HG02763 (cell line): ENCODE data around the gene PANX2.

Experiments used
- ATAC-seq: cut with Tn5 transposase; IDR thresholded peaks from one replicate; pipeline ENCODE4 v1.9.1; 2021; ENCODE audit warnings: mild to moderate bottlenecking, moderate library complexity; ENCODE audit not compliant: unreplicated experiment

Gene PANX2

DNA sequence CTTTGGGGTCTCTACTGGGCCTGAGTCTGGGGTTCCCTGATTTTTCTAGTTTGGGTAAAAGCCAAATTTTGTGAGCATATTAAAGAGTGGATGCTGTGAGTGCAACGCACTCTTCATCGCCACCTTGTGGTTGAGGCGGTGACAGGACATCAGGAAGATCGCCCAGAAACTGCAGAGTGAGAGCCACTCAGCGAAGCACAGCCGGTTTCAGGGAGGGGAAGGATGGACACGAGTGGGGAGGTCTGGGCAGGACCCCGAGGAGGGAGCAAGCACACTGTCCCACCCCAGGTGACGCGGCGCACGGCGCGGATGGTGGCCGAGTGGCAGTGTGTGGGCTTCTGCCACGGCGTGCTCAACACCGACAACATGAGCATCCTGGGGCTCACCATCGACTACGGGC, 39.4 kb downstream of the PANX2 start:
- no peak for ATAC-seq

DNA sequence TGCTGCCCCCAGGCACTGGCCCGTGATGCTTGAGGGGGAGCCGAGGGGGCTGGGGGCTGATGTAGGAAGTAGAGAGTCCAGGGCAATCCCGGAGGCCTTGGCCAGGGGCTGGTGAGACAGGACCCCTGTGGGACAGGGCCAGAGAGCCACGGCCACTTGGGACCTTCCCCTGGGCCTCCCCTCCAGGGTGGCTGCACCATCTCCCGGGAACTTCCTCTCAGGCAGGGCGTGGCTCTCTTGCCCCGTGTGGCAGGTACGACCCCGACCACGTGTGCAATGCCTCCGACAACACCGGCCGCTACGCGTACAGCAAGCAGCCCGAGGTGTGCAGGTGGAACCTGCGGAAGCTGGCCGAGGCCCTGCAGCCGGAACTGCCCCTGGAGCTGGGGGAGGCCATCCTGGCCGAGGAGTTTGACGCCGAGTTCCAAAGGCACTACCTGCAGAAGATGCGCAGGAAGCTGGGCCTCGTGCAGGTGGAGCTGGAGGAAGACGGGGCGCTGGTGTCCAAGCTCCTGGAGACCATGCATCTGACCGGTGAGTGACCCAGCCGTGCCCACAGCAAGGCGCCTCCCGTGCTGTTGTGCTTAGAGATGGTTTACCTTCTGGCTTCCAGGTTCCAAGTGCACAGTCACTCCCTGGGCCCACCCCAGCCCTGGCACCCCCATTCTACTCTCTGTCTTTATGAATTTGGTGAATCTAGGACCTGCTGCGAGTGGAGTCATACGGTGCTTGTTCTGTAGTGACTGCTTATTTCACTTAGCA, 40.0 kb downstream of the PANX2 start:
- no peak for ATAC-seq

DNA sequence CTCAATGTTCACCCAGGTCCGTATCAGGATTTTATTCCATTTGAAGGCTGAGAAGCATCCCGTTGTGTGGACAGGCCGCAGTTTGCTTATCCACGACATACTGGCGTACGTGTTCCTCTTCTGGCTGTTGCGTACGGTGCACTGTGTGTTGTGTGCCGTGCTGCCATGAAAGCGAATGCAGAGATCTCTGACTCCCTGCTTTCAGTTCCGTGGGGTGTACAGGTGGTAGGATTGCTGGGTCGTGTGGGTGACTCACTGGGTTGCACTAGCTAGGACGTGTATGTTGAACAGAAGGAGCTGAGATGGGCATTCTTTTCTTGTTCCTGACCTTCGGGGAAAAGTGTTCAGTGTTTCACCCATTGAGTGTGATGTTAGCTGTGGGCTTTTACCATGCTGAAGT, 40.6 kb downstream of the PANX2 start:
- no peak for ATAC-seq

DNA sequence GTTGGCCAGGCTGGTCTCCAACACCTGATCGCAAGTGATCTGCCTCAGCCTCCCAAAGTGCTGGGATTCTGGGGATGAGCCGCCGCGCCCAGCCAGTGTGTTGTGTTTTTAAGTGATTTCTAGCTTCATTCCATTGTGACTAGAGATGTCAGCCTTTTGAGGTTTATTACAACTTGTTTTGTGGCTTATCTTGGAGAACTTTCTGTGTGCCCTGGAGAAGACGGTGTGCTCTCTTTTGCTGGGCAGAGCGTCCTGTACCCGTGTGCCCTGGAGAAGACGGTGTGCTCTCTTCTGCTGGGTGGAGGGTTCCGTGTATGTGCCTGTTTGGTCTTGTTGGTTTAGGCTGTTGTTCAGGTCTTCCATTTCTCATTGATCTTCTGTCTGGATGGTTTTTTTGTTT, 42.7 kb downstream of the PANX2 start:
- ATAC-seq = no peak

DNA sequence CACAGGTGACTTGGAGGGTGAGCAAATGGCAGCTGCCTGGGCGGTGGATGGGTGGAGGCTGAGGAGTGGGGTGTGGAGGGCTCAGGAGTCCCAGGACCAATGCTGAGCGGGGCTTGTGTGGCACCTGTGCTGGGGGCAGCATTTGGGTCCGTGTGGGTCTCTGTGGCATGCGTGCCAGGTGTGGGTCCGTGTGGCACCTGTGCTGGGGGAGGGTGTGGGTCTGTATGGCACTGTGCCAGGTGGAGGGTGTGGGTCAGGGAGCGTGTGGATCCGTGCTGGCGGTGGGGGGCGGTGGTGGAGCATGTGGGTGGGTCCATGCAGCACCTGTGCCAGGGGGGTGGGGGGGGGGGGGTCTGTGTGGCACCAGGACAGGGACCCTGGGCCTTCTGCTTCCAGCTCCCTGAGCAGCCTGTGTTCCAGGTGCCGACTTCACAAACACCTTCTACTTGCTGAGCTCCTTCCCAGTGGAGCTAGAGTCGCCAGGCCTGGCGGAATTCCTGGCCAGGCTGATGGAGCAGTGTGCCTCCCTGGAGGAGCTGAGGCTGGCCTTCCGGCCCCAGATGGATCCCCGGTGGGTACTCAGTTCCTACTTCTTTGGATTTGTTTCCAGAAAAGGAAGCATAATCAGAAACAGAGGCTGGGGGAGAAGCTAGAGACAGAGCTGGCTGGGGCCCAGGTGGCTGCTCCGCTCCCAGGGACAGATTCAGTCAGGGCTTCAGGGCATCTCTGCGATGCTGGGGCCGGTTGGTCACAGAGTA, 44.9 kb downstream of the PANX2 start:
- no peak for ATAC-seq

DNA sequence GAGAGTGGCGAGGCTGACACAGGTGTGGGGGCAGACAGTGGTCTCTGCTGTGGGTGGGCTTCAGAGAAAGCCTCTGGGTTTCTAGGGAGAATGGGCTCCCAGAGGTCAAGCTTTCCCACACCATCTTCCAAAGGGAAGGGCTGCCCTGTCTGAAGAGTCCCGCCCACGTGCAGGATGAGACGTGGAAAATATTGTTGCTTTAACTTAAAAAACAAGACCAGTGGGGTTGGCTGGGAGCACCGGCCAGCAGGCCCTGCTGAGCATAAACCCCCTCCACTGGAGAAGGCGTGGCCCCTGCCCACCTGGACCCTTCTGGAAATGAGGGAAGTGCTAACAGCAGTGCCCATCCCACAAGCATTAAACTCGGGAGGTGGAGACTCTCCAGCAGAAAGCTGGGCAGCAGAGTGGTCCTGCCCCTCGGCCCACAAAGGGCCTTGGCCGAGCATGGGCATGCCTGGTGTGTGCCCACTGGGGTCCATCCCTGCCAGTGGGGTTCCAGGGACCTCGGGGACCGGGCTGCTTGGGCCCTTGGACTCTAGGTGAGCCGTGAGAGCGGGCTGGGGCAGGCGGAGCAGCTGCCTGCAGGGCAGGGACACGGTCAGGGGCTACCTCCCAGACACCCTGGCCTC, 45.6 kb downstream of the PANX2 start:
- ATAC-seq = no peak

DNA sequence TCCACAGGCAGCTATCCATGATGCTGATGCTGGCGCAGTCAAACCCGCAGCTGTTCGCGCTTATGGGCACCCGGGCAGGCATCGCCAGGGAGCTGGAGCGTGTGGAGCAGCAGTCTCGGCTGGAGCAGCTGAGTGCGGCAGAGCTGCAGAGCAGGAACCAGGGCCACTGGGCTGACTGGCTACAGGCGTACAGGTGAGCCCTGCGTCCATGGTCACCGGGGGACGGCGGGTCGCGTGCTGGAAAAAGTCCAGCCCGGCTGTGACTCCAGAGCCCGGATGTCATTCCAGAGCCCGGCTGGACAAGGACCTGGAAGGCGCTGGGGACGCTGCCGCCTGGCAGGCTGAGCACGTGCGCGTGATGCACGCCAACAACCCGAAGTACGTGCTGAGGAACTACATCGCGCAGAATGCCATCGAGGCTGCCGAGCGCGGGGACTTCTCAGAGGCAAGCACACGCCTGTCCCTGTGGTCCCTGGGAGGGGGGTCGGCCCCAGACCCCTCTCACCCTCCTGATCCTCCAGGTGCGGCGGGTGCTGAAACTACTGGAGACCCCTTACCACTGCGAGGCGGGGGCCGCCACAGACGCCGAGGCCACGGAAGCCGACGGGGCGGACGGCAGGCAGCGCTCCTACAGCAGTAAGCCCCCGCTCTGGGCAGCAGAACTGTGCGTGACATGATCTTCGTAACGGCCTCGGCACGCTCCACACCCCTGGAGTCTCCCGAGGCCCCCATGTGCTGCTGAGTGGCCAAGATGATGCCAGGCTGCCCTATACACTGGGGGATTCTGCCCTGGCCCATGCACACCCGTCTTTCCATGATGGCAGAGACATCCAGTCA, 46.4 kb downstream of the PANX2 start:
- ATAC-seq = no peak

DNA sequence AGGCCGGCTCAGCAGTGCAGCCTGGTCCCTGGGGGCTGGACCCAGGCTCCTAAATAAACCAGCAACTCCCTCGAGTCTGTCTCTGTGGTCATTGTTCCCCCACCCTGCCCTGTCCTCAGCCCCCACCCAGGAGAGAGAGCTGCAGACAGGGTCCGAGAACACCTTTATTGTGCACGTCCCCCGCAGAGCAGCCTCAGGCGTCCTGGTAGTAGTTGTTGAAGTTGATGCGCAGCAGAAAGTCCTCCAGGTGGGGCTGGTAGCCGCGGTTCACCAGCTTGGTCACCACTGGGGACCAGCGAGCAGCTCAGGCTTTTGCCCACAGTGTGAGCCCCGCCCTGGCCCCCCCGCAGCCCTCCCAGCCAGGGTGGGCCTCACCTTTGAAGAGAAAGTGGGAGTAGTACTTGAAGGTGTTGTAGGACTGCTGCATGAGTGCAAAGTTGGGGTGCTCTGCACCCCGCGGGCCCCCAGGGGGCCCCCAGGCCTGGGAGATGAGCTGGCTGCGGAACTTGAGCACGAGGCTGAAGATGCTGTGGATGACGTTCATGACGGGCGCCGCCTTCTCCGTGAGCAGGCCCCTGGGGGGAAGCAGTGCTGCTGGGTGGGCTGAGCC, 47.1 kb downstream of the PANX2 start:
- ATAC-seq = no peak

DNA sequence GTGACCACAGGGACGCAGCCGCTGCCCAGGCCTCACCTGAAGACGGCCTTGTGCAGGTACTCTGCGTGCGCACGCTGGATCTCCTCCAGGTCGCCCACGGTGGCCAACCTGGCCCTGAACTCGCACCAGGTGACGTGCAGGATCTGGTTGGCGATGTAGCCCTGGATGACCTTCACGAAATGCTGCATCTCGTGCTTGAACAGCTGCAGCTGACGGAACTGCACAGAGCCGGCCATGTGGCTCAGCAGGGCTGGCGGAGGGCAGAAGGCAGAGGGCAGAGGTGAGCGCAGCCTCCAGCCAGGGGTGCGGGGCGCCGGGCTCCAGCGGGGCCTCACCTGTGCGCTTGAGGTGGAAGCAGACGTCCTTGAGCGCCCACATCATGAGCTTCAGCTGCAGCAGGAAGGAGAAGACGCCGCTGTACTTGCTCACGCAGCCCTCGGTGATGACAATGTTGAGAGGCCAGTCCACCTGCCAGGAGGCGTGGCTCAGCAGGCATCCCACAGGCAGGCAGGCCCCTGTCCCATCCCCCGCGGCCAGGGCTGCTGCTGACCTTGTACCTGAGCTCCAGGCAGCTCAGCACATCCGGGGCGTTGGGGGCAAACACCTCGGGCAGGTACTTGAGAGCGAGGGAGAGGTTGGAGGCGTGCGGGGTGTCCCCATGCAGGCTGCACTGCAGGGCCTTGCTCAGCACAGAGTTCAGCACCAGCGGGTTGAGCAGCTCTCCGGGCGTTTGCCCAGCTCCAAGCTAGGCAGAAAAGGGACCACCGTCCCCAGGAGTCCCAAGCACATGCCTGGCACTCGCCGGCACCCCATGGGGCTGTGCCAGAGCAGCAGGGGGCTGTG, 47.8 kb downstream of the PANX2 start:
- ATAC-seq = no peak

DNA sequence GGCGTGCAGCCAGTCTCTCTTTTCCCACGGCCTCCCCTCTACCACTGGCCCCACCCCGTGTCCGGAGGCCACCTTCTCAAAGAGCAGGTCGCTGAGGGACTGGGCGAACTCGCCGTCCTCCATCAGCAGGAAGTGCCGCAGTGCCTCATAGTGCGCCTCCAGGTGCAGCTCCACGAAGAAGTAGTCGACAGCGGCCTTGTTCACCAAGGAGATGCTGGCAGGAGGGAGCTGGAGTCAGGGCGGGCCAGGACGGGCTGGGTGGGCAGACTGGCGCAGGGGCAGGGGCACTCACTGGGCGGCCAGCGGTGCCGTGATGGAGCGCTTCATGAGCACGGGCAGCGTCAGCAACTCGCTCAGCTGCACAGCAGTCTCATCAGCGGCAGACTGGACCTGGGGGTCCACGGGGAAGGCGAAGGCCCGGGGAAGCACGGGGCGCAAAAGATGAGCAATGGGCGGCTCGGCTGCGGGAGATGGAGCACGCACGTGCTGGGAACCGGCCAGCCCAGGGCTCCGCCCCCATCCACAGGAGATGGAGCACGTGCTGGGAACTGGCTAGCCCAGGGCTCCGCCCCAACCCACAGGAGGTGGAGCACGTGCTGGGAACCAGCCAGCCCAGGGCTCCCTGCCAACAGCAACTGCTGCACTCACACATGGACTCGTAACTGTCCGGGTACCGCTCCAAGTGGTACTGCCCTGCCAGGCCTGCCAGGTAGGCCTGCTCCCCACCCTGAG, 48.6 kb downstream of the PANX2 start:
- no peak for ATAC-seq

DNA sequence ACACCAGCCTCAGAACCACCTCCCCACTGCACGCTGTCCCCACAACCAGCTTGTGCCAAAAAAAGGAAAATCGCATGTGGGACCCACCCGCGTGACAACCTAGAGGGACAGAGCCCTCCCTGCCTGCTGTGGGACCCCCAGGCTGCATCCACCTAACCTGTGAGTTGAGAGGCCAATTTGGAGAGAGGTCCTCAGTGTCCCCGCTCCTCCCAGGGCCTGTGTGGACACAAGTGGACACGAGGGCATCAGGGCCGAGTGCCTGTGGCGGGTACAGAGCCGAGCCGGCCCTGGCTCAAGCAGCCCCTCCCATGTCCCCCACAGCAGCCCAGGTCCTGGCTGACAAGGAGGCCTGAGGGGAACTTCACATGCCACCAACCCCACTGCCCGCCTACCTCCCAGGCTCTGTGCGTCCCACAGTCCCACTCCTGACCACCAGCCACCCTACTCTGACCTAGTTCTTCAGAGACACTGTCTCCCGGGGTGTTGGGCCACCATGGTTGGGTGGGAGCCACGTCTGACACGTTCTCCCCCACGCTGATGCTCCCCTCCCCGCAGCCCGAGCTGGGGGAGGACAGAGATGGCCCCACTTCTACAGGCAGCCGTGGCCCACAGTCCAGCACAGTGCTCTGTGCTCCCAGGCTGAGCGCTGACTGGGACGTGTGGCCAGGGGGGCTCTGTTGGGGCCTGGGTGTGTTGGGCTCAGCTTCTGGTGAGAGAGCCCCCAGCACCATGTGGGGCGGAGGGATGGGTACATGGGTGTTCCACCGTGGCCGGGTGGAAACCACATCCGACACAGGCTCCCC, 49.5 kb downstream of the PANX2 start:
- ATAC-seq = no peak

DNA sequence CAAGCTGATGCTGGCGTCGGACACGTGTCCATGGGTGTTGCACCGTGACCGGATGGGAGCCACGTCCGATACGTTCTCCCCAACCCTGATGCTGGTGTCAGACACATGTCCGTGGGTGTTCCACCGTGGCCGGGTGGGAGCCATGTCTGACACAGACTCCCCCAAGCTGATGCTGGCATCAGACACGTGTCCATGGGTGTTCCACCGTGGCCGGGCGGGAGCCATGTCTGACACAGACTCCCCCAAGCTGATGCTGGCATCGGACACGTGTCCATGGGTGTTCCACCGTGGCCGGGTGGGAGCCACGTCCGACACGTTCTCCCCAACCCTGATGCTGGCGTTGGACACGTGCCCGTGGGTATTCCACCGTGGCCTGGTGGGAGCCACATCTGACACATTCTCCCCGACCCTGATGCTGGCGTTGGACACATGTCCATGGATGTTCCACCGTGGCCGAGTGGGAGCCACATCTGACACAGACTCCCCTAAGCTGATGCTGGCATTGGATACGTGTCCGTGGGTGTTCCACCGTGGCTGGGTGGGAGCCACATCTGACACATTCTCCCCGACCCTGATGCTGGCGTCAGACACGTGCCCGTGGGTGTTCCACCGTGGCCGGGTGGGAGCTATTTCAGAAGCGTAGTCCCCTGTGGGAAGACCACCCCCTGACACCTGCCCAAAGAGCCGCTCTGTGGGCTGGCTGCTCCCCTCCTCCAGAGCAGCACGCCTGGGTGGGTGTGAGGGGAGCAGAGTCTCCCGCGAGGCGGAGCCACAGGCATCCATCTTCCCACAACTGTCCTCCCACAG, 50.3 kb downstream of the PANX2 start:
- ATAC-seq = no peak

DNA sequence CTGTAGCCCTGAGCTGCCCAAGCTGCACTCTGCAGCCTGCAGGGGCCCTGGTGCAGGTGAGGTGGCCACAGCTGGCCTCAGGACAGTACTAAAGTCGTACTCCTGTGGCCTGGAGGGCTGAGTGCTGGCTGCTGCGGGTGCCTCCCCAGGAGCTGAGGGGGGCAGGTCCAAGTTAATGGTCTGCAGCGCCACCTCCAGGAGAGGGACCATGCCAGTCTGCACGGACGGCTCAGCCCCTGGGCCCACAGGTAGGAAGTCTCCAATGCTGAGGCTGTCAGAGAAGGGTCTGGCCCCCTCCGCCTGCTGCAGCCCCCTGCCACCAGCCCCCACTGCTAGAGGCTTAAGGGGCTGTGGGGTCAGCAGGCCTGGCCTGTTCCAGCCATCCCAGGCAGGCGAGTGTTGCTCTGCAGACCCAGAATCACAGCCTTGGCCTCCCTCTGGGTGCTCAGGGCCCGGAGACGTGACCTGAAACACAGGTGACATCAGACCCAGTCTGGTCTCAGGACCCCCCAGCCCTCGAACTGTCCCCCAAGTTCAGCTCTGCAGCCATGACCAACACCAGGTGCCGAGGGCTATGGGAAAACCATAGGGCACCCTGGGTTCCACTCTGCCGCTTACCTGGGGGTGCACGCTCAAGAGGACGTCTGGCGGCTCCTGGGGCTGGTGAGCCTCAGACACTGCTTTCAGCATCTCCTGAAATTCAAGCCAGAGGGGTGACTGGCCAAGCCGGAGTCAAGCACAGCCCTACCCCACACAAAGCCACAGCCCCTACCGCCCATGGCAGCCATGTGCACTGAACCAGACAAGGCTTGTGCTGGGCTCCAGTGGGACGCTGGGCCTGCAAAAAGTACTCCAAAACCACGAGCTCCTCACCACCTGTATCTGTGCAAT, 51.1 kb downstream of the PANX2 start:
- ATAC-seq = no peak

DNA sequence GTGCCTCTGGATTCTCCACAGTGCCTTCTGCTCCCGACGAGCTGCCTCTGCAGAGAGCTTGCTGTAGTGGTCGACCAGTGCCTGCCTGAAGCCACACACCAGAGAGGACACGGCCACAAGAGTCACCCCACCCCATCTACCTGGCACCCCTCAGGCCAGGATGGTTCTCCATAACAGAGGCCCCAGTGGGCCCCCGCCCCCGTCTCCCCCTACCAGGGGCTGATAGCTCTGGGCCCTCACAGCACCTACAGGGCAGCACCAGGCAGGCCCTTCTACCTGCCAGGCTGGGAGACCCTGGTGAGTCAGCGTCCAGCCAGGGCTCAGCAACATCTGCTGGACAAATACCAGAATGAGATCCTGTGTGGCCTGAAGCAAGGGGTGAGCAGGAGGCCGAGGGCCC, 52.0 kb downstream of the PANX2 start:
- no peak for ATAC-seq

DNA sequence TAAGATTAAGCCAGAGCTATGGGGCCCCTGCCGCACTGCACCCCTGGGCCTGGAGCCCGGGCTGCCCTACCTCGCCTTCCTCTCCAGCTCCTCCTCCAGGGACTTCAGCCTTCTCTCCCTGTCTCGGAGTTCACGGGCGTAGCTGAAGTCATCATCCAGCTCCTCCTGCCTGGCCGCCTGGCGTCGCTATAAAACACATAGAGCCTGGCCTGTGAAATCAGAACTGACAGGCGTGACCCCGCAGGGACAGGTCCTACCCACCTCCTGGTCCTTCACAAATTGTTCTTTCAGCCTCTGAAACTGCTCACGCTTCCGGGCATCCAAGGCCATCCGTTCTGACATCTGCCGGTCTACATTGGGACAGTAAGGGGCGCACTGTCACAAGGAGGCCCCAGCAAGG, 53.5 kb downstream of the PANX2 start:
- no peak for ATAC-seq

DNA sequence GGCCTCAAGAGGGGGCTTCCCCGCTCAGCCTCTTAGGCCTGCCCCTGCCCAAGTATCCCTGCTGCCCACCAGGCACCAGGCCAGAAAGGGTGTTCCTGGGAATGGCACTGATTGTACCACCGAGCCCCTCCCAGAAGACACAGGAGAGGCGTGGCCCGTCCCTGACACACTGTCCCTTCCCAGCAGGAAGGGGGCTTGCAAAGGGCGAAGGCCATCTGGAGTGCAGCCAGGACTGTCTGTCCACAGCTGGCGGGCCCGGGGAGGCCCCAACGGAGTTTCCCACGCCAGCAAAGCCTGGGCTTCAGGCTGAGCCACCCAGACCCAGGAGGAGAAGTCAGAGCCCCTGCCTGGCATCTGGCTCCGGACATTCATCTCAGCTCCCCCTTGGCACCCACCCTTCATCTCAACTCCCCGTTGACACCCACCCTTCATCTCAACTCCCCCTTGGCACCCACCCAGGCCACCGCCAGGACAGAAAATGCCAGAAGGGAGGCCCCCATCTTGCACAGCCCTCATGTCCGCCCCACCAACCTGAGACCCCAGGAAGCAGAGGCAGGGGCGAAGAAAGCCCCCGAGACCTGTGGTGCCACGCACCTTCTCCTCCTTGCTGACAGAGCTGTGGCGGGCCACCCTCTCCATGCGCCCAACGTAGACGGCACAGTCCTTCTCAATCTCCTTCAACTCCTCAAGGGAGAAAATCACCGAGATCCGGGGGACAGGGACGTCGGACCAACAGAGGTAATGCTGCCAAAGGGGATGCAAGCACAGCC, 54.9 kb downstream of the PANX2 start:
- ATAC-seq = no peak
